SW480 (cell line): ENCODE results near the gene TMPRSS6.

Experiments
- DNase-seq: peaks from one replicate; pipeline ENCODE4 v3.0.0-alpha.2; 2016; ENCODE audit warnings: low spot score

Gene TMPRSS6

DNA sequence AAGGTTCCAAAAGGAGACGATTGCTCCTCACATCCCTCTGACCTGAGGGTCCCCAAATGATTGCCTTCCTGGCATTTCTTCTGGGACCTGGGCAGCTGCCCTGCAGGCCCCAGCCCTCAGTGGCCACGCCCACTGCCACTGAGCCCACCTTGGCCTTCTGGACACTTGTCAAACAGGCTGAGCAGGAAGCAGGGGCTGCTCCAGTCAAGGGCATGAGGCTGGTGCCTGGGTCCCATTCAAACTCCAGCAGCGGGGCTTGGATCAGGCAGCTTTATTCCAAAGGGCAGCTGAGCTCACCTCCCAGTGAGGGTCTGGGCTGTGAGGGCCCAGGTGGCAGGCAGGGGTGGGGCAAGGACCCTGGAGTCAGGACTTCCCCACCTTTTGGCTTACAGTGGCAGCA is 44.3 kb downstream of the TMPRSS6 start:
- DNase-seq = no peak

DNA sequence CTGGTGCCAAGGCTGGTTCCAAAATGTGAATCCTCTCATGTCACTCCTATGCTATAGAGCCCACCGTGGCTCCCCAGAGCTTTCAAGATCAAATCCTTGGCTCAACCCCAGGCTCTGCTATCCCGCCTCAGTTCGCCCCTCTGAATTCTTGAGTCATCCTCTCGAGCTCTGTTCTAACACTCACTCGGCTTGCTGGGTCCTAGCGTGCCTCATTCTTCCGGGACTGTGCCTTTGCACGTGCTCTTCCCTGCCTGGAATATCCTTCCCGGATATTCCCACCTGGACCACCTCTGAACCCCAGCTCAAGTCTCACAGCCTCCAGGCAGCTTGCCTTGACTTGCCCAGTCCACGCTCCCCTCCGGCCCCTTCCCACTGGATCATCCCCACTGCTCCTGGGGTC is 45.0 kb downstream of the TMPRSS6 start:
- DNase-seq = no peak

DNA sequence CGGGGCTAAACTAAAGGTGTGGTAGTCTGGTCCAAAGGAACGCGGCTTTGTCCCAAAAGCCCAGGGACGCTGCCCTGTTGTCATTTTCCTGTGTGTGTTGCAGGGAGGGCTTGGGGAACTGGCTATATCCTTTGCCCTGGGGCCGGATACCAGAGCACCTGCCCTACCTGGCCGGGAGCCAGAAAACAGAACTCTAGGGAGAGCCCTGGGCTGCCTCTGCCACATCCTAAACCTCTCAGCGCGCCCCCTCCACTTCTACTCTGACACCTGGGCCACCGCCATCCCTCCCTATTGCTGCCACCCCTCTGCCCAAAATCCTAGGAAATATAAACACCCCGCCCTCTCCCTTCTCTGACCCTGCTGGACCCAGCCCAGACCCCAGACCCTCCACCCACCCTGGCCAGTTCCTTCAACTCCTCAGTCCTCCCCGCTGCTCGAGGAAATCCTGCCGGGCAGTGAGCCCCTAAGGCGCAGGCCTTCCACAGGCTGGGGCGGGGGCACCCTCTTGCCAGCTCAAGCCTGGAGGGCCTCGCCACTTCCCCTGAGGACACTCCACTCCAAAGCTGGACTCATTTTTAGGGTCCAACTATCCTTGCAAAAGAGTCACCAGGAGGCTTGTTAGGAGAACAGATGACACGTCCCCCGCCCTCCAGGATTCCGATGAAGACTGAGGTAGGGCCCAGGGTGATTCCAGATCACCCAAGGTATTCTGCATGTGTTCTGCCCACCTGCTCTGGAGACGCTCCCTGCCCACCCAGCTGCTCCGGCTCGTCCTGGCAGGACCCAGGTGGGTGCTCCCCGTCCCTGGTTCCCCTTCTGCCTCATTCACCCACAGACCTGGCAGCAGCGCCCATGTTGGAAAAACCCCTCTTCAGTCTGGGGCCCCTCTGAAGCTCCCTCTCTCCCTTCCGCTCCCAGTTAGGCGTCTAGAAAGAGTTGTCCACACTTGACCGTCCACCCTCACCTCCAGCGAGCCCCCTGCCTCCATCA is 45.8 kb downstream of the TMPRSS6 start:
- DNase-seq = peak; percentile 43

GRCh38 chr22:37062702-37063381 is 46.7 kb downstream of the TMPRSS6 start:
- no peak for DNase-seq

DNA sequence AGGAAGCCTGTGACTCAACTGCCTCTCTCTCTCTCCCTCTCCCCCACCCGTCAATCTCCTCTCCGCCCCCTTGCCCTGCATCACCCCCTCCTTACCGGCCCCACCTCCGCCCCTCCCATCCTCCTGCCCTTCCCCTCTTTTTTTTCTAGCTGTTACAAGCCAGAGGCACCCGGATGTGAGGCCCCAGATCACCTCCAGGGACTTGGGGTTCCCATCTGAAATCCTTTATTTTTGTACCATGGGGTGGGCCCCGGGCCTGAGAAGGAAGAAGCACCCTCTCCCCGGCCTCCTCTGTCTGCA is 47.2 kb downstream of the TMPRSS6 start:
- DNase-seq = no peak

GRCh38 chr22:37061611-37062375 is 47.7 kb downstream of the TMPRSS6 start:
- no peak for DNase-seq

DNA sequence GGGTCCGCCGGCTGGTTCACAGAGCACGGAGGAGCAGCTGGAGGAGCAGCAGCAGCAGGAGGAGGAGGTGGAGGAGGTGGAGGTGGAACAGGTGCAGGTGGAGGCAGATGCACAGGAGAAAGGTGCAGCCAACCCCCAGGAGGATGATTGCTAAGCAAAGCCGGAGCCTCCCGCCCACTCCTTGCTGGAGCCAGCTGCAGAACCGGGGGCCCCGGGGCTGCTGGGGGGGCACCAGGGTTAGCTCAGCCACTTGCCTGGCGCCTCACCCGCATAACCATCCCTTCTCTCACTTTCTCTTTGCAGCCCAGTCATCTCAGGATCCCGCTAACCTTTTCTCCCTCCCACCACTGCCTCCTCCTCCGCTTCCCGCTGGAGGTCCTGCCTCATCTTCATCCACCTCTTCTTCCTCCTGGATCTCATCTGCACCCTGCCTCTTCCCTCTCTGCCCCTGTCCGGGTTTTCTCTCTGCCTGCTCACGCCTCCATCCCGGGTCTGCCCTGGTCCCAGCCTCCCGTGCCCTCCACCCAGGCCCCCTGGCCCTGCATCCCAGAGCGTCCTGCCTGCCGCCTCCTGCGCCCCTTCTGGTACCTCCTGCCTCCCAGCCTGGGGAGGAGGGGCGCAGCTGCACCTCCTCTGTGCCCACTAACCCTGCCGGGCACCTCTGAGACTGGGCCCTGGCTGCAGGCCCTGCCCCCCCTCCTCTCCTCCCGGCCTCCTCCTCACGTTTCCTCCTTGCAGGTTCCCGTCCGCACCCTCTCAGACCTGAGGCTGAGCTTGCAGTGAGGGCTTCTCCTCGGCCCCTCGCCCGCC is 48.5 kb downstream of the TMPRSS6 start:
- no peak for DNase-seq

- no peak for DNase-seq
Observed at GRCh38 chr22:37059876-37060449, 49.5 kb downstream of the TMPRSS6 start.

- DNase-seq = no peak
Observed at GRCh38 chr22:37058917-37059701, 50.4 kb downstream of the TMPRSS6 start.

- DNase-seq = no peak
Observed at GRCh38 chr22:37057796-37058510, 51.6 kb downstream of the TMPRSS6 start.

DNA sequence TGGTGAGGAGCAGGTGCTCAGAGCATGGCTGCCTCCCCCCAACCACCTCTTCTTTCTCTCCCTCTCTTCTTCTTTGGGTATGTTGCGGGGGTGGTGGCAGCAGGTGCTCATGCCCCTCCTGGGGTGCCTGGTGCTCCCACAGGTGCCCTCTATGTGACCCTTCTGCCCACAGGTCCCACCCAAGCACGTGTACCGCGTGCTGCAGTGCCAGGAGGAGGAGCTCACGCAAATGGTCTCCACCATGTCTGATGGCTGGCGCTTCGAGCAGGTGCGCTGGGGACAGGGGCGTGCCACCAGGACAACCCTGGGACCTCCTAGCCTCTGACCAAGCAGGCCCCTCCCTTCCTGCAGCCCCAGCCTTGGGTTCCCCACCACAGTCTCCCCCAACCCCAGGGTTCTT is 52.3 kb downstream of the TMPRSS6 start:
- no peak for DNase-seq

DNA sequence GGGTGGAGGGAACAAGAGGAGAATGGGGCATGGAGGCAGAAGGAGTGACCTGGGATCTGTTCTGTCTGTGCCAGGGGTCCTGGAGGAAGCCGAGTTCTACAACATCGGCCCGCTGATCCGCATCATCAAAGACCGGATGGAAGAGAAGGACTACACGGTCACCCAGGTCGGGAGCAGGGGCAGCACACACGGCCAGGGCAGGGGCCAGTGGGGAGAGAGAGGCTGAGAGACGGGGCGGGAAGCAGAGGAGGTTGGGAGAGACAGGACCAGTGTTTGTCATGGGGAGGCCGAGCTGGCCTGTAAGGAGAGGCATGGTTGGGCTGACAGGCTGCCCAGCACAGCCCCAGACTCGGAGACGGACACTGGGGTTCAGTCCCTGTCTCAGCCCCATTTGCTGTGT is 53.3 kb downstream of the TMPRSS6 start:
- DNase-seq = no peak

GRCh38 chr22:37054600-37055365 is 54.7 kb downstream of the TMPRSS6 start:
- no peak for DNase-seq

- peak; percentile 45 for DNase-seq
Observed at GRCh38 chr22:37054056-37054395, 55.5 kb downstream of the TMPRSS6 start.

GRCh38 chr22:37053310-37054055 is 56.0 kb downstream of the TMPRSS6 start:
- DNase-seq = no peak

DNA sequence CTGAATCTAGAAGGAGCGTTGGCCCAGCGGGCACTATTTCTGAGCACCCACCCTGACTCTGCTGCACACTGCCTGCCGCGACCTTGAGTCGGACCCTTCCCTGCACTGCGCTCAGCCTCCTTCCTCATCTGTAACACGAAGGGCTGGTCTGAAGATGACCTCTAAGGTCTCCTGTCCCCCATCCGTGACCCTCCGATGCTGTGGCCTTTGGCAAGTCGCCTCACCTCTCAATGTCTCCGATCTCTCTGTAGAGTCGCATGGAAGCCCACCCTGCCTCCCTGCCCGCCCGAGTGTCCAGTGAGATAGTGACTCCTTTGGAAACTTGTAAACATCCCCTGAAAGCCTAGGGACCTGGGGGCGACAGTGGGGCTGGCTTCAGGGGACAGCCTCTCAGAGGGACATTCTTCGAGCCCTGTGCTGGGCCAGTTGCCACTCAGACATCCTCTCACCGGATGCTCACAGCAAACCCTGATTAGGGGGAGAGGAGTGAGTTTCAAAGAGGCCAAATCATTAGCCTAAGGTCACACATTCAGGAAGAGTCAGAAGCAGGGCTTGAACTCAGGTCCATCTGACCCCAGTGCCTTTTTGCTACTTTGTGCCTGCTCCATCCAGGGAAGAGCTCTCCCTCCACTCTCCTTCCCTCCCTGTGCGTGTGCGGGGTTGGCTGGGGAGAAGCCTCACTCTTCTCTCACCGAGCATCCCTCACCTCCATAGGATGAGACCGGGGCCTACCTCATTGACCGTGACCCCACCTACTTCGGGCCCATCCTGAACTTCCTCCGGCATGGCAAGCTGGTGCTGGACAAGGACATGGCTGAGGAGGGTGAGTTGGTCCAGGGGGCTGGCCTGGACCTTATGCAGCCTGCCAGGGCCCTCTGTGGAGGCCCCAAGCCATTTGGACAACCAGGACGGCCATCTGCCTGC is 56.9 kb downstream of the TMPRSS6 start:
- no peak for DNase-seq
